Measurements from ENCODE around the gene SMCO4. TPM values are rescaled to one million over a fixed set of nuclear protein-coding genes. Genes with fewer than 3 reads are reported as not detected.

The SMCO4 gene
- total RNA-seq, 2 donors from 2014 or later = 9.7 to 80.1 TPM

DNA sequence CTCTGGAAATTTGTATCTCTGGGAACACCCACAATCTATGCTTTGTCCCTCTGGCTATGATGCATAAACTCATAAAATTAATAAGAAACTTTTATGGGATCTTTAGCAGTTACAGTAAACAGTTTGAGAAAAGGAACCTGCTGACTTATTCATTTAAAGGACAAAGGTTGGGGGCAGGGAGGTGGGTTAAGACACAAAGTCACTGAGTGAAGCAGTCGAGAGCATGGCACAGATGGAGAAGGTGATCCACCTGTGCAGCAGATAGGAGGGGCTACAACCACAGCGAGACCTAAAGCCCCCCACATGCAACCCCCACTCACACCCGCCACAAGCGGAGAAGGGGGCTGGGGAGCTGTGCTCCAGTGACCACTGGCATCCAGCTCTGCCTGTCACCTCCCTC, 45.0 kb downstream of the SMCO4 start:
- no peaks in the 10 kb centered on the region for H3K4me1 ChIP-seq (ENCODE audit: control insufficient read depth in 1 of 2, low read depth in 2 of 2)
- DNase-seq (ENCODE audit: low spot score) (no peak), ATAC-seq (ENCODE audit: insufficient number of reproducible peaks, low FRiP score, low read depth) (no peak)
- H3K4me3 ChIP-seq = no peak overlapping the region
- TF ChIP-seq, protein P1, sequence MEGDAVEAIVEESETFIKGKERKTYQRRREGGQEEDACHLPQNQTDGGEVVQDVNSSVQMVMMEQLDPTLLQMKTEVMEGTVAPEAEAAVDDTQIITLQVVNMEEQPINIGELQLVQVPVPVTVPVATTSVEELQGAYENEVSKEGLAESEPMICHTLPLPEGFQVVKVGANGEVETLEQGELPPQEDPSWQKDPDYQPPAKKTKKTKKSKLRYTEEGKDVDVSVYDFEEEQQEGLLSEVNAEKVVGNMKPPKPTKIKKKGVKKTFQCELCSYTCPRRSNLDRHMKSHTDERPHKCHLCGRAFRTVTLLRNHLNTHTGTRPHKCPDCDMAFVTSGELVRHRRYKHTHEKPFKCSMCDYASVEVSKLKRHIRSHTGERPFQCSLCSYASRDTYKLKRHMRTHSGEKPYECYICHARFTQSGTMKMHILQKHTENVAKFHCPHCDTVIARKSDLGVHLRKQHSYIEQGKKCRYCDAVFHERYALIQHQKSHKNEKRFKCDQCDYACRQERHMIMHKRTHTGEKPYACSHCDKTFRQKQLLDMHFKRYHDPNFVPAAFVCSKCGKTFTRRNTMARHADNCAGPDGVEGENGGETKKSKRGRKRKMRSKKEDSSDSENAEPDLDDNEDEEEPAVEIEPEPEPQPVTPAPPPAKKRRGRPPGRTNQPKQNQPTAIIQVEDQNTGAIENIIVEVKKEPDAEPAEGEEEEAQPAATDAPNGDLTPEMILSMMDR (IDR thresholded peaks at IDR 0.05) = no peak
- H3K36me3 ChIP-seq = no peaks in the 10 kb centered on the region
- no peaks in the 10 kb centered on the region for H3K9me3 ChIP-seq
- no peaks in the 10 kb centered on the region for H3K27me3 ChIP-seq (replicated peaks; ENCODE audit: insufficient read depth)
- no peak overlapping the region for H3K27ac ChIP-seq

DNA sequence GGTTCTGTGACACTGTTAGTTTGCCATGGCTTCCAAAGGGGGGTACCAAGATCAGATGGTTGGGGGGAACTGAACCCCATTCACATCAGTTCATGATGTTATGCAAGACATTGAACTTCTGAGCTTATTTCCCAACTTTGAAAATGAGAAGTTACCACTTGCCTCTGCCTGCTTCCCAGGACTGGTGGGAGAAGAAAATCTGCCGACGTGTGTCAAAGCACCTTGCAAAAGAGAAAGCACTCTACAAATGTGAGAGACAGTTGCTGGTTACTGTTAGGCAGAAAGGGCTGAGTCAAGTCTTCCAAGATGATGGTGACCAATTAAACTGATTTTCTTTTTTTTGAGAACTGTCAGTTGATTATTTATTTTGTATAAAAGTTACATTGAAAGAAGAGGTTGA, 45.6 kb downstream of the SMCO4 start:
- Histone ChIP-seq H3K9me3 (no peaks in the 10 kb centered on the region), H3K4me3 (no peak overlapping the region), H3K27ac (no peak overlapping the region), H3K36me3 (no peaks in the 10 kb centered on the region), H3K4me1 (ENCODE audit: control insufficient read depth in 1 of 2, low read depth in 2 of 2) (no peaks in the 10 kb centered on the region), H3K27me3 (replicated peaks; ENCODE audit: insufficient read depth) (no peaks in the 10 kb centered on the region)
- no peak for DNase-seq (ENCODE audit: low spot score)
- ATAC-seq (ENCODE audit: insufficient number of reproducible peaks, low FRiP score, low read depth) = no peak
- TF ChIP-seq, protein P1 (IDR thresholded peaks at IDR 0.05) = no peak

DNA sequence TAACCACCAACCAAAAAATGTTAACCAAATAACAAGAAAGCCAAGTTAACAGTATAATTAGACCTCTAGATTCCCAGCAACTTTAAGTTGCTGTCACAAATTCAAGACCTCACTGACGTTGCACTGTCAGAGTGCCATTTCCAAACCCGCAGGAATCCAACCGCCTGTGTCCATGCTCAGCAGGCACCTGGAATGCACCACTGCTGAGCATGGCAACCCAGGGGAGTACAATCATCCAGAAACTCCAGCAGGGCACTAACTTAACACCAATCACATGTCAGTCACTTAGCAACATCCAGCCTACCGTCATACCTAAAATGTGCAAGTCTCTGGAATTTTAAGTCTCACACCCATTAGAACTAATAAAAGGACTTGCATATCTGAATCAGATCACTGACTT, 48.8 kb downstream of the SMCO4 start:
- ATAC-seq (ENCODE audit: insufficient number of reproducible peaks, low FRiP score, low read depth) (no peak), DNase-seq (ENCODE audit: low spot score) (no peak)
- Histone ChIP-seq H3K9me3 (no peaks in the 10 kb centered on the region), H3K4me1 (ENCODE audit: control insufficient read depth in 1 of 2, low read depth in 2 of 2) (no peaks in the 10 kb centered on the region), H3K36me3 (no peaks in the 10 kb centered on the region), H3K27me3 (replicated peaks; ENCODE audit: insufficient read depth) (no peaks in the 10 kb centered on the region), H3K27ac (no peak overlapping the region), H3K4me3 (no peak overlapping the region)
- TF ChIP-seq, protein P1 (IDR thresholded peaks at IDR 0.05) = no peak

DNA sequence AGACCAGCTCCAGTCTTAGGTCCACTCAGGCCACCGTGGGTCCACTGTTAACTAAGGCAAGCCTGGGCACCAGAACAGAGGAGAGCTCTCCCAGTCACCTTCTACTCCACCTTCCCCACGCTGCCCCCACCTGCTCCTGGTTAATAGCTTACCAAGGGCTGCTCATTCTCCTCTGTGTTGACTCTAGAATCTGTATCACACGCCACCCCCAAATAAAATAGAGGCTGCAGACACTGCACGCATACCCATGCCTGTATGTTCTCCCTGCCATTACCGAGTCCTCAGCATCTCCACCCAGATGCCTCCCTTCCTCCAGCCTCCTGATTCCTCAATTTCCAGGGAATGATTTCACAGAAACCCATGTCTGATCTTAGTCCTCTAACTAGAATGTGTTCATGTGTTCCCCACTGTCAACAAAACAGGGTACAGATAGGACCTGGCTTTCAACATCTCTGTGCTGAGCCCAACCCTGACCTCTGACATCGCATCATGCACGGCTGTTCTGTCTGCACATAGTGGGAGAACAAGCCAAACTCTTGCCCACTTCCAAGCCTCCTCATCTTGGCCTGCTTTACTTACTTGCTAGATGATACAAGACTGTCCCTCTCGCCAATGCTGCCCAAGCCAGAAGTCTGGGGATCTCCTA, 49.8 kb downstream of the SMCO4 start:
- ATAC-seq (ENCODE audit: insufficient number of reproducible peaks, low FRiP score, low read depth) (no peak), DNase-seq (ENCODE audit: low spot score) (no peak)
- no peaks in the 10 kb centered on the region for H3K9me3 ChIP-seq
- no peak overlapping the region for H3K4me3 ChIP-seq
- H3K4me1 ChIP-seq (ENCODE audit: control insufficient read depth in 1 of 2, low read depth in 2 of 2) = no peaks in the 10 kb centered on the region
- H3K27me3 ChIP-seq (replicated peaks; ENCODE audit: insufficient read depth) = no peaks in the 10 kb centered on the region
- TF ChIP-seq, protein P1 (IDR thresholded peaks at IDR 0.05) = no peak
- H3K36me3 ChIP-seq = no peaks in the 10 kb centered on the region
- H3K27ac ChIP-seq = no peak overlapping the region

DNA sequence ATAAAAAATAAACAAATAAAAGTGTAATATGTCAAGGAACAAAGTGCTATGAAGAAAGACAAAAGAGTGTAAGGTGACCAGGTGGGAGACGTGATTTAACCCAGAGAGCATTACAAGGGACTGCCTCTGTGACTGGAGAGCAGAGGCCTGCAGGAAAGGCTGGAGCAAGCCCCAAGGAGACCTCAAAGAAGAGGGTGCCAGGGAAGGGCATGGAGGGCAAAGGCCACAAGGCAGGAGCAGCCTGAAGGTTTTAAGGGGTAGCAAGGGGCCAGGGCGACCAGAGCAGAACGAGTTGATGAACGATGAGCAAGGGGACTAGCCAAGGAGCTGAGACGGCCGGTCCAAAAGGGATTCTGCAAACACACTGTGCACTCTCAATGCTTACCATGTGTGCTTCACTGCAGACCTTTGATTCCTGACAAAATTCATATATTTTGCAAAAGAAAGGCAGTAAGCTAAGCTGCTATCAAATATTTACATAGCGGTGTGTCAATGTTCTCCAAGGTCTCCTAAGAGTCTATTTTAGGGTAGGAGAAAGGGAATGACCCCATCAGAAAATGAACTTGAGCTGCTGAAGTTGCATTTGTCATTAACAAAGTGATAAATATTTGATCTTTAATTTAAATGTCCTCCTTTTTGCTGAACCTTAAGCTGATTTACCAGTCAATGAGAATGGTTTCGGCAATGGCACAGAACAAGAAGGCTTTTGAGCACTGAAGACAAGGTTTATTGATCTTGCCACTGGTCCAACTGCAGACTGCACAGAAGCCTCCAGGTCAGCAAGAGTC, 50.5 kb downstream of the SMCO4 start:
- H3K36me3 ChIP-seq = no peaks in the 10 kb centered on the region
- H3K9me3 ChIP-seq = no peaks in the 10 kb centered on the region
- no peaks in the 10 kb centered on the region for H3K27me3 ChIP-seq (replicated peaks; ENCODE audit: insufficient read depth)
- ATAC-seq (ENCODE audit: insufficient number of reproducible peaks, low FRiP score, low read depth) (no peak), DNase-seq (ENCODE audit: low spot score) (no peak)
- H3K27ac ChIP-seq = no peak overlapping the region
- no peak overlapping the region for H3K4me3 ChIP-seq
- H3K4me1 ChIP-seq (ENCODE audit: control insufficient read depth in 1 of 2, low read depth in 2 of 2) = no peaks in the 10 kb centered on the region
- TF ChIP-seq, protein P1 (IDR thresholded peaks at IDR 0.05) = no peak

All from thoracic aorta (tissue), 2 donors.